NCI-H2029 (cell line): Measurements from ENCODE around the gene ACADM.
"Not testable (repeated sequence)": the region's sequence is repeated elsewhere in the genome, so short reads cannot be mapped to it uniquely, and the experiment has no call there.

Experiments used
- DNase-seq: peaks from one replicate; lab custom pipeline; 2025; lab: John Stamatoyannopoulos, UW

Gene ACADM

DNA sequence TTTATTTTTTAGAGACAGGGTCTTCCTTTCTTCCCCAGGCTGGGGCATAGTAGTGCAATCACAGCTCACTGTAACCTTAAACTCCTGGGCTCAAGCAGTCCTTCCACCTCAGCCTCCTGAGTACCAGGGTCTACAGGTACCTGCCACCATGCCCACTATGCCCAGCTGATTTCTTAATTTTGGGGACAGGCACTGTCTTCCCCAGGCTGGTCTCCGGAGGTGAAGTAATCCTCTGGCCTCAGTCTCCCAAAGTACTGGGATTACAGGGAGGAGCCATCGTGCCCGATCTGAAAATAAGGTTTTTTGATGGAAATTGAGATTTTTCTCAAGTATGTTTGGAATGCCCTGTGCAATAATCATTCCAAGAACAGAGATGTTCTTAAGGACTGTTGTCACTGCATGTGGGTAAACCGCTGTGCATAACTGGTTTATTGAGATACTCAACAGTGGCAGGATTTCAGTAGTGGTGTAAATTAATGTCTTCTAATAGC, 71.2 kb downstream of the ACADM start:
- DNase-seq, result no peak

DNA sequence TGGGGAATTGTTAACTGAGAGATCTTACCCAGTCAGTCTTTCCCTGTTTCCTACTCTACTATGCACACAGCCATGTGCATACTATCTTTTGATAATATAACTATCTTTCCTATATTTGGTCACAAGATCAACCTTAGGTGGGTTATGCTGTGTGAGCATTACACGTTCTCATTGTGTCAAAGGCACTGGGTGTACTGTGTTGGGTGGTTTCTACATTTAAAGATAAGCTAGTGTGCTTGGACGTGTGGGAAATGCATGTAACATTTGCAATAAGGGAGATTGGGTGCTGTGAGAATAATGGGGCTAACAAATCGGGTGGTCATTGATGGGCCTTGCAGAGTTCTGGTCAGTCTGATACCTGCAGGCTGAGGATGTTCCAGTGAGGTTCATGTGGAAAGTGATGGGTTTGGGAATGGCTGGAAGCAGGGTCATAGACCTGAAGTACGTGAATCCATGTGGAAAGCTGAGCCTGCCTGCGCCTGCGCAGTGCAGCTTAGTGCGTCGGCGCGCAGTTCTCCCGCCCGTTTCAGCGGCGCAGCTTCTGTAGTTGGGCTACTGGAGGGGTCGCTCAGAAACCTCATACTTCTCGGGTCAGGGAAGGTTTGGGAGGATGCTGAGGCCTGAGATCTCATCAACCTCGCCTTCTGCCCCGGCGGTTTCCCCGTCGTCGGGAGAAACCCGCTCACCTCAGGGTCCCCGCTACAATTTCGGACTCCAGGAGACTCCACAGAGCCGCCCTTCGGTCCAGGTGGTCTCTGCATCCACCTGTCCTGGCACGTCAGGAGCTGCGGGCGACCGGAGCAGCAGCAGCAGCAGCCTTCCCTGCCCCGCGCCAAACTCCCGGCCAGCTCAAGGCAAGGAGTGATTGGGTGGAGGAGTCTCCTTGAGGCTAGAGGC, 72.1 kb downstream of the ACADM start, which contains the start of gene MSH4:
Gene MSH4, plus strand, starts transcription at position 507 of the 897 bp plus-strand sequence. Its CDS starts 104 bp downstream, at position 611.
- DNase-seq, result no peak

DNA sequence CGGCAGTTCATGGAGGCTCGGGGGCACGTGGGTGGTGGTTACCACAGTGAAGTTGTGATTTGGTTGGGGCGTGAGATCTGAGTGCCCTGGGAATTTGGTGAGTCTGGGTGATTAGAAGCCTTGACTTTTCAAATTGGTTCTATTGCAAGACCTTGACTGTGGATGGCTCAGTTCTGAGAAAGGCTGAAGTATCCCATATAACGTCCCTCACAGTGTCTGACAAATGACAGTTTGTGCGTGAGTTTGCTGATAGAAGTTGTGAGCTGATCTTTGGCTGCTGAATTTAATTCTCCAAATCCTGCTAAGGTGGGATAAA, 72.7 kb downstream of the ACADM start:
- no peak for DNase-seq

DNA sequence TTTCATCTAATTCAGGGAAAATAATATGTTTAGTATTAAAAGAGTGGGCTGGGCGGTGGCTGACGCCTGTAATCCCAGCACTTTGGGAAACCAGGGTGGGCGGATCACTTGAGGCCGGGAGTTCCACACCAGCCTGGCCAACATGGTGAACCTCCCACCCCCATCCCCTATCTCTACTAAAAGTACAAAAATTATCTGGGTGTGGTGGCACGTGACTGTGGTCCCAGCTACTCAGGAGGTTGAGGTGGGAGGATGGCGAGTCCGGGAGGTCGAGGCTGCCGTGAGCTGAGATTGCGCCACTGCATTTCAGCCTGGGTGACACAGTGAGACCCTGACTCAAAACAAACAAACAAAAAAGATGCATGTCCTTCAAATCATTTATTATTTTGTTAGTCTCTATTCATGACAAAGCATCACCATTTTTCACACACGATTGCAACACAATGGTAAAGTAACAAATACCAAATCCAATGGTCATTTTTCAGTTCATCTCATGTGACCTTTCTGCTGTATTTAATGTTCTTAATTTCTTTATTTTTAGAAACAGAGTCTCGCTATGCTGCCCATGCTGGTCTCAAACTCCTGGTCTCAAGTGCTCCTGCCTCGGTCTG, 73.2 kb downstream of the ACADM start:
- DNase-seq, result no peak

DNA sequence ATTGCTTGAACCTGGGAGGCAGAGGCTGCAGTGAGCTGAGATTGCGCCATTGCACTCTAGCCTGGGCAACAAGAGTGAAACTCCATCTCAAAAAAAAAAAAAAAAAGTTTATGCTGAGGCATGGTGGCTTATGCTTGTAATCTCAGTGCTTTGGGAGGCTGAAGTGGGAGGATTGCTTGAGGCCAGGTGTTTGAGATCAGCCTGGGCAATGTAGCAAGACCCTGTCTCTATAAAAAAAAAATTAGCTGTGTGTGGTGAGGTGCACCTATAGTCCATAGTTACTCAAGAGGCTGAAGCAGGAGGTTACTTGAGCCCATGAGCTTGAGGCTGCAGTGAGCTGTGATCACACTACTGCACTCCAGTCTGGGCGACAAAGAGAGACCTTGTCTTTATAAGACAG, 77.0 kb downstream of the ACADM start:
- DNase-seq, result not testable (repeated sequence)

DNA sequence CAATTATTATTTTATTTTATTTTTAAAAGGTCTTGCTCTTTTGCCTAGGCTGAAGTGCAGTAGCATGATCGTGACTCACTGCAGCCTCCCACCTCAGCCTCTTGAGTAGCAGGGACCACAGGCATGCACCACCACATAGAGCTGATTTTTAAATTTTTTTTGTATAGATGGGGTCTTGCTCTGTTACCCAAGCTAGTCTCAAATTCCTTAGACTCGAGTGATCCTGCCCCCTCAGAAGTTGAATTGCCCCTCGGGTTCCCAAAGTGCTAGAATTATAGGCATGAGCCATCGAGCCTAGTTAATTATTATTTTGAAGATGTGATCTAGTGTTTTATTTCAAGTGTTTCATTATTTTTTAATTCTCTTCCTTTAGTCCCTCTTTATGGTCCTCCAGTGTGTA, 84.4 kb downstream of the ACADM start:
- no peak for DNase-seq

DNA sequence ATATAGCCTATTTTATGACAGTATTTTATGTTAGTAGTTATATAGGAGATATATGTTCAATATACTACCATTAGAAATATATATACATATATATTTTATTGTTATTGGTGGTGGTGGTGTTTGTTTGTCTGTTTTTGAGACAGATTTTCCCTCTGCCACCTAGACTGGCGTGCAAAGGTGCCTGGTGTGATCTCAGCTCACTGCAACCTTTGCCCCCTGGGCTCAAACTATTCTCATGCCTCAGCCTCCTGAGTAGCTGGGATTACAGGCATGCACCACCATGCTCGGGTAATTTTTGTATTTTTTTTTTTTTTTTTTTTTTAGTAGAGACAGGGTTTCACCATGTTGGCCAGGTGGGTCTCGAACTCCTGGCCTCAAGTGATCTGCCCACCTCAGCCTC, 85.6 kb downstream of the ACADM start:
- not testable (repeated sequence) for DNase-seq

DNA sequence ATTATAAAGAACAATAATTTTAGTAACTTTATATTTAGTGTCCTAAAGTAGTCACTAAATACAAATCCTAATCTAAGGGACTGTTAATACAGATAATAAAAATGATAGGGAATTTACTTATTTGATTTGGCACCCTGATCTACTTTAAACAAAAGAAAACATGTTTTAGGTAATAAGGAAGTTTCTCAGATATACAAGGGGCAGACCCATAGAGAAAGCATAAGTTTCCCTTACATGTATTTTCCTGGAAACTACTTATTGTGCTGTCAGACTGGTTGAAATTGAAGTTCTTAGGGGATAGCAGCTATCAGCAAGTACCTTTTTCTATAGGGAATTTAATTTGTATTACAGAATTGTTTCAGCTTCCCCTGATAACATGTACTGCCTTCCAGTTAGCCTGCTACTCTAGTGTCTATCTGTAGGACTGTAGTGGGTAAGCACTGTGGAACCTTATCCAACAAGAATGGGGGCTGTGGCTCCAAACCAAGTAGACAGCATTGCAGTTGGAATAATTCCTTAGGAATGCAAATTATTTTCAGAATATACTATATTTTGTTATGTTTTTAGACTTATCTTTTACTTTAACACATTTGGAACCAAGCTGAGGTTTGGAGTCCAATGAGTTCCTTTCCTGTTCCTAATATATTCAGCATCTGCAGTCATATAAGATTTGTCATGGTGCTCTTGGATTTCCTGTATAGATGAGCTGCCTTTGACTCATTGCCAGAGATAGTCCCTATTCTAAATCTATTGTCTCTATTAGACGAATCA, 86.9 kb downstream of the ACADM start:
- DNase-seq, result no peak

DNA sequence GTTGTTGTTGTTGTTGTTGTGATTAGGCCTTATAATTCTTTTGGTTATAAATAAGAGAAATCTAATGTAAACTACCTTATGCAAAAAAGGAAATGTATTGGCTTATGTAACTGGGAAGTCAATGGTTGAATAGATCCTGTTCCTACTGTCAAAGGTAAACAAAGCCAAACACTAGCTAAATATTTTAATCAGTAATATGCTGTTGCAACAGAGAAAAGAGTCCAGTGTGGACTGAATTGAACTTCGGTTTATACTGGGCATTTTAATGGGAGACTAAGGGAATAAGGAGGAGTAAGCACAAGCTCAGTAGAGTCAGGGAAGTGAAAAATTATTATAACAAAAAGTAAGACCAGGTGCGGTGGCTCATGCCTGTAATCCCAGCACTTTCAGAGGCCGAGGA, 87.6 kb downstream of the ACADM start:
- DNase-seq, result no peak
